NCI-H82 treated with DMSO at 0.1 percent for 48 hours (cell line): Measurements from ENCODE around the gene STK38L.

Experiments
- DNase-seq: peaks from one replicate; lab custom pipeline; 2025; ENCODE audit not compliant: unreplicated experiment; lab: John Stamatoyannopoulos, UW

The STK38L gene

GRCh38 chr12:27344760-27345159 is 100.7 kb downstream of the STK38L start:
- DNase-seq = no peak

GRCh38 chr12:27345376-27345775 is 101.3 kb downstream of the STK38L start:
- no peak for DNase-seq

DNA sequence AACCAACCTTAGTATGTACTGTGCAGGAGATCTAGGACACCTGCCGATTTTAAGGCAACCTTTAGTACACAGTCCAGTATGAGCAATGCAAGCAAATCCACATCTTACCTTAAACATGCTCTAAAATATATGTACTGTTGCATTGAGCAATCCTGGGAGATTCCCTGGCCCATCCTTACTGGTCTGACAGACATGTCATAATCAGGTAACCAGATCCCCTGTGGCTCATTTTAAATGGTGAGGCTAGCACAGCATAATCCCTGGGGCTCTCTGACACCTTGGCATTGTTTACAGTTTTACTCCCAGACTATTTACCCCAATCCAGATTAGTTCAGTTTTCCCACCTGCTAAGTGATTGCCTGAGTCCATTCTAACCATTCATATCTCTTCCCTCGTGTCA is 103.7 kb downstream of the STK38L start:
- peak; percentile 26 for DNase-seq

- DNase-seq = no peak
Observed at GRCh38 chr12:27351476-27351875, 107.4 kb downstream of the STK38L start.

- DNase-seq = no peak
Observed at GRCh38 chr12:27355486-27355885, 111.4 kb downstream of the STK38L start.

- DNase-seq = no peak
Observed at GRCh38 chr12:27355979-27356378, 111.9 kb downstream of the STK38L start.

- DNase-seq = no peak
Observed at GRCh38 chr12:27359578-27360340, 115.7 kb downstream of the STK38L start.

DNA sequence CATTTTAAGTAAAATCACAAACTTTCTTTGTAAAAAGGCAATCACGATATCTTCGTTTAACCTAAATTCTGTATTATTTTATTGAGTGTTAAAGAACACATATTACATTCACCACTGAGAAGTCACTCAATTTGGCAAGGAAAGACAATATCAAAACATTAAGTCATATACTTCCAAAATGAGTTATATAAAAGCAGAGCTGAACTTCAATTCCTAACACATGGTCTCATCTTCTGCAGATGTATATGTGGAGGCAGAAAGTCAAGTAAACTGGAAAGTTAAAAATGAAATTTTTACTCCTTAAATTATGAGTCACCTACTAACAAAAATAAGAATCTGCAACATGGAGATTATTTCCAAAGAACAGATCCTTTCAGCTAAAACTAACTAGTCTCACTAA is 117.3 kb downstream of the STK38L start:
- DNase-seq = no peak

DNA sequence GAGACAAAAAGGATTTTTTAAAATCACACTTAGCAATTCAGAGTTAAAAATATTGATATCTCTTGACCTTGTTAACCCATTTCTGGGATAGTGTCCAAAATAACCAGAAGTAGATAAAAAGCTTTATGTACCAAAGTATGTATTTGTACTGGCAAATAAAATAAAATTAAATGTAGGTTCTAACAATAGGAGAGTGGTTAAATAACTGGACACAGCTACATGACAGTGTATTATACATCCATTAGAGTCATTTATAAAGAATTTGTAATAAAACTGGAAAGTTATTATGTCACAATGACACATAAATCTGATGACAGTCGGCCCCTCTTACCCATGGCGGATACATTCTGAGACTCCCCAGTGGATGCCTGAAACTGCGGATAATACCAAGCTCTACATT is 122.5 kb downstream of the STK38L start:
- no peak for DNase-seq

DNA sequence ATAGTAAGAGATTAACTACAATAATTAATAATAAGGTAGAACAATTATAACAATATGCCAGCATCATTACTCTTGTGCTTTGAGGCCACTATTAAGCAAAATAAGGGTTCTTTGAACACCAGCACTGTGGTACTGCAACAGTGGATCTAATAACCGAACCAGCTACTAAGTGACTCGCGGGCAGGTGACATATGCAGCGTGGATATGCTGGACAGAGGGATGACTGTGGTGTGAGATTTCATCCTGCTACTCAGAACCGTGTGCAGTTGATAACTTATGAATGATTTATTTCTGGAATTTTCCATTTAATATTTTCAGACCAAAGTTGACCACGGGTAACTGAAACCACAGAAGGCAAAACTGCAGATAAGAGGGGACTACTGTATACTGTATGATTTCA is 123.0 kb downstream of the STK38L start:
- no peak for DNase-seq
